HG02938 (cell line): Measurements from ENCODE around the gene KCNK16.

Experiments used
- ATAC-seq: cut with Tn5 transposase; IDR thresholded peaks from one replicate; pipeline ENCODE4 v1.9.1; 2021; ENCODE audit warnings: mild to moderate bottlenecking, moderate library complexity; ENCODE audit not compliant: unreplicated experiment

KCNK16 gene

DNA sequence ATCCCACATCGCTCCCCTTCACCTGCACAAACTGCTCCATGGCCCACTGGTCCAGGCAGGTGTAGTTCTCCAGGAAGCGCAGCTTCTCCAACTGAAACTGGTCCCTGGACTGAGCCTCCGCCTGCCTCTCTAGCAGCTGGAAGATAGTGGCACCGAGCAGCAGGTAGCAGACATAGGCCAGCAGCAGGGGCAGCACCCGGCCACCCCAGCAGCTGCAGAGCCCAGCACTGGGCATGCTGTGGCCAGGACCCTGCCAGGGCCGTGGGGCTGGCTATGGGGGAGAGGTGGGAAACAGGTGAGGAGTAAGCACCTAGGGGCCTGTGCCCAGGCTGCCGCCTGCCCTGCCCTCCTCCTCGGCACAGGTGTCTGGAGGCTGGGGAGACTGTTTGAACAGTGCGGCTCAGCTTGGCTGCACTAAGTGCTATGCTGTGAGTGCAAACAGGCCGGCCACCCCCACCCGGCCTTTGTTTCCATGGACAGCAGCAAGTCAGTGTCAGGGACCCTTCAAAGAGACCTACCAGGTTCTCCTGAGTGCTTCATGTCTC lies at the start of gene KCNK16:
Gene KCNK16 (minus strand): TSS at position 397 of the 545 bp plus-strand sequence. CDS start 162 bp downstream, at position 235.
- ATAC-seq: no peak

GRCh38 chr6:39370390-39370789 lies 47.9 kb upstream of the KCNK16 start:
- ATAC-seq: no peak

GRCh38 chr6:39369987-39370386 lies 47.5 kb upstream of the KCNK16 start:
- no peak for ATAC-seq

- no peak for ATAC-seq
Observed at GRCh38 chr6:39367700-39368099, 45.2 kb upstream of the KCNK16 start.

- ATAC-seq: no peak
Observed at GRCh38 chr6:39366931-39367618, 44.6 kb upstream of the KCNK16 start.

DNA sequence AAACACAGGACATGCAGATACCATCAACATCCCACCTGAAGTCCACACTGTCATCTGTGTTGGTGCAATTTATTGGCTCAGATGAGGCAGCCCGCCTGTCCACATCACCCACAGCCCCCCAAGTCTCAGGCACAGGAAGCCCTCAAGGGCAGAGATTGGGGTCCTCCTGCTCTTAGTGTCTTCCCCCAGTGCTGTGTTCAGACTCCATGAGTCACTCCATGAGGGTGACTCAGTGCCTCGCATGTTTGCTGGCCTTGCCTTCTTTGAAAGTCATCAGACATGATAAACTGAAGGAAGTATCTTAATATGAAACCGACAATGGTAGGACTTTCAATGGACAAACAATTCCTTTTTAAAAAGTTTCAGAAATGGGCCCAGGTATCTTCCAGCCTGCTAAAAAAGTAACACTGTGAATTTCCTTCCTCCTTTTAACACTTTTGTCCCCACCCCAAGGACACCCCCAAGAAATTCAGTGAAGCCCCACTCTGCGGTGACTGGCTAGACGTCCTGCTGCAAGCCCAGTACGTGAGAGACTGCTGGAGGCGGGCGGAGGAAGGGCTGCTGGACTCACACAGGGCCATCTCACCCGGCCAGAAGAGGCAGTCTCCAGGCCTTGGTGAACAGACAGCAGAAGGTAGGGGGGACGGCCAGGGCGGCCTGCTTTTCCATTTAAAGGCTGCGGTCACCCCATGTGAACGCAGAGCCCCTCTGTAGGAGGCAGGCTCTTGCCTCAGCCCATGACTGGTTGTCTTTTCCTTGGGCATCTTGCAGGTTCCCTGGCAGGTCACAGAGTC lies 43.0 kb upstream of the KCNK16 start:
- ATAC-seq: no peak

- no peak for ATAC-seq
Observed at GRCh38 chr6:39363280-39363679, 40.8 kb upstream of the KCNK16 start.

- no peak for ATAC-seq
Observed at GRCh38 chr6:39362487-39362865, 40.0 kb upstream of the KCNK16 start.

- no peak for ATAC-seq
Observed at GRCh38 chr6:39361657-39362486, 39.4 kb upstream of the KCNK16 start.

- ATAC-seq: no peak
Observed at GRCh38 chr6:39360378-39360777, 37.9 kb upstream of the KCNK16 start.

DNA sequence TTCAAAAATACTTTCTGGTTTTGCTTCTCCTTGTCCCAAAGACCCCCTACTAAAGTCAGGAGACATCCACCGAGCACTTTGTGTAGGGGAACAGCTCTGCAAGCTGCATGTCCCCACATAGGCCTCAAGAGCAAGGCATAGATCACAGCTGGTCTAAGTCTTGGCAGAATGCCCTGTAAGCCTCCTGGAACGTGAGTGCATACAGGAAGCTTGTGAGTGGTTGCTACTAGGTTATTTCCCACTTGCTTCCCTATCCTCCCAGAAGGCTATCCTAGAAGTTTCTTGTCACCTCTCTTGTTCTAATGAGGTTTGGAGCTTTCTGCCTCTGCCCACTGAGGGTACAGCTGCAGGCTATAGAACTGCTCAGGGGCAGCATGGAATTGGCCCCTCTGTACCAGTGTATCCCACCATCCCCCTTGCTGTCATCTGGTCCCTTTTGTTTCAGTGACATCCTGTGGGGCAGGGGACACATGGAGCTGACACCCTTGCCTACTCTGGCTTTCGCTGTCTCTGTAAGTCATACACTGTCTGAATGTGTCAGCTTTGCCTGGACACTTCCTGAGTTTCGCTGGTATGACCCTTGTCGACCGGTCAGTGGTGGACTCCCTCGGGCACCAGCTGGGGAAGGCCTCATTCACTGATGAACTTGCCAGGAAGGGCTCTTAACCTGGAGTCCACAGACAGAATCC lies 35.6 kb upstream of the KCNK16 start:
- no peak for ATAC-seq

- ATAC-seq: no peak
Observed at GRCh38 chr6:39353698-39354315, 31.3 kb upstream of the KCNK16 start.

DNA sequence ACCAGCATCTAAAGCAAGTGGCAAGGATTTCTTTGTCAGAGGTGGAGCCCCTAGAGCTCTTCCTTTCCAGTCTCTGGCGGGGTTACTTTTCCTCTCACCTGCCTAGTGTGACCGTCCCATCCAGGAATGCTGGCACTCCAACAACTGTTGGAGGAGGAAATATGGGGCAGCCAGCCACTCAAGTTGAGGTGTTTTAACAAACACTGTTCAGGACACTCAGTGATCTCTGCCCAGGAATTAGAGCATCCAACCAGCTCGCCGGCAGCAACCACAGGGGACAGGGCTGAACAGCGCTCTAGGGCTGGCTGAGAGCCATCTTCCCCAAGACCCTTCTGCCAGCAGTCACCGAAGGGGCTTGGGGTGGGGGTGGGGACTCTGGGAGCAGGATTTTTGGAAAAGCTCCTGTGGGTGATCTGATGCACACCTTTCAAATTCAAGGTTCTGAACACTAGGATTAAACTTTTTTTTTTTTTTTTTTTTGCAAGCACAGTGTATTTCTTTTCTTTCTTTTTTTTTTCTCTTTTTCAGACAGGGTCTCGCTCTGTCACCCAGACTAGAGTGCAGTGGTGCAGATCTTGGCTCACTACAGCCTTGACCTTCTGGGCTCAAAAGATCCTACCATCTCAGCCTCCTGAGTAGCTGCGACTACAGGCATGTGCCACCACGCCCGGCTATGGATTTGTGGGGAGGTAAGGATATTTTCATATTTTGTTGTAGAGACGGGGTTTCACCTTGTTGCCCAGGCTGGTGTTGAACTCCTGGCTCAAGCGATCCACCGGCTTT lies 28.4 kb upstream of the KCNK16 start:
- no peak for ATAC-seq

- ATAC-seq: no peak
Observed at GRCh38 chr6:39348740-39349139, 26.2 kb upstream of the KCNK16 start.

DNA sequence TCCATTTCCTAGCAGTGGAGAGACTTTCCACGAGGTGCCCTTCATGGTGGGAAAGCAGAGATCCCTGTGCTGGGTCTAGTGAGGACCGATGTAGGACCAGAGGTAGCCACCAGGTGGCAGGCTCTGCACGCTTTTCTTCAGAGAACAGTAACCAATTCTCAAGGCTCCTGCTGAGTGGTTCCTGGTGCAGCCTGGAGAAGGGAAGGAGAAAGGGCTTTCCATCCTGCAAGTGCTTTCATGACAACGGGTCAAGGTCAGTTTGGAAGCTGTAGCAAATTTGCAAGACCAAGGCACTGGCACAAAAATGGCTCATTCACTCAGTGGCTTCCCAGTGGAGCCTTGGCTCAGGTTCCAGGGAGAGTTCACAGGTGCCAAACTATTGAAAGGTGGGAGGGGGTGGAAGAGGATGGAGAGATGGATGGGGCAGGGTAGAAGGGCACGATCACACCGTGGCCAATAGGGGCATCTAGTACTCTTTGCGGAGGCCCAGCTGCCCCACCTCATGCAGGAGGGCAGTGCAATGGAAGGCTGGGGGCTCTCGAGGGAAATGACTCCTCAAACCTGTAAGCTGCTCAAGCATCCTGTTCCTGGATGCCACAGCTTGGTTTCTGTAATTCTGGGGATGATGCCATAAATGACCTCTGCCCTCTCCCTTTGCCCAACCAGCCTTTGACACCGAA lies 25.5 kb upstream of the KCNK16 start:
- ATAC-seq: no peak

- ATAC-seq: no peak
Observed at GRCh38 chr6:39347206-39347605, 24.7 kb upstream of the KCNK16 start.

DNA sequence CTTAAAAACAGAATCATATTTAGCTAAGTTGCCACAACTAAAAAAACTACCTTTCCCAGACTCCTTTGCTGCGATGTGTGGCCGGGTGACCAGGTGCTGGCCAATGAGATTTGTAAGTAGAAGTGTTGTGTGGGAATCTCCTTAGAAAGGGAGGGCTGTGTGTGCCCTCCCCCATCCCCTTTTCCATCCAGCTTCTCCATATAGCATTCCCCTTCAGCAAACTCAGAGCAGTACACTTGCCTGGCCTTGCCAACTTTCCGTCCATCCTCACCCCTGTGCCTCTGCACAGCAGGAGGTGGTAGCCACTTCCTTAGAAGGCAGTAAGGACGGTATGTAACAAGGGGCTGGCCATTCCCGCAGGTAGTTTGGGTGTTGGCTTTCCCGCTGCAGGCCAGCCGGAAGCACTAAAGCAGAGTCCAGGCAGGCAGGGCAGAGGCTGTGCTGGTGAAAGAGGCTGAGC lies 22.3 kb upstream of the KCNK16 start:
- no peak for ATAC-seq

GRCh38 chr6:39343396-39343870 lies 20.9 kb upstream of the KCNK16 start:
- peak; percentile 12 for ATAC-seq
